SH-SY5Y (cell line): ENCODE measurements around the gene HOXA10.

Experiments
- GATA2 ChIP-seq: IDR thresholded peaks from 2 replicates; pipeline ENCODE4 v1.6.1; 2011; ENCODE audit warnings: mild to moderate bottlenecking, low read depth, low read length
- GATA3 ChIP-seq: IDR thresholded peaks from 2 replicates; pipeline ENCODE4 v1.6.1; 2011; ENCODE audit warnings: low read depth, mild to moderate bottlenecking, low read length, moderate library complexity

GRCh38 chr7:27155816-27156507, 18.2 kb downstream of the HOXA10 start:
- TF ChIP-seq GATA2 (no peak), GATA3 (no peak)
